Fibroblast of the aortic adventitia (primary cell): ENCODE measurements around the gene ZFPL1. TPM values are rescaled to one million over a fixed set of nuclear protein-coding genes. Genes with fewer than 3 reads are reported as not detected.
"Not testable (repeated sequence)": the region's sequence is repeated elsewhere in the genome, so short reads cannot be mapped to it uniquely, and the experiment has no call there.

Experiments
- DNase-seq: peaks from one replicate; pipeline ENCODE4 v3.0.0-alpha.2; 2010; ENCODE audit warnings: low read depth
- H3K4me3 ChIP-seq: 2 replicates; pipeline ENCODE4 v1.5.1; 2011; ENCODE audit warnings: low read depth, mild to moderate bottlenecking, control low read depth, low read length, moderate library complexity
- total RNA-seq: library from RNA; depleted of rRNA; stranded (reverse); fragments of >200 nt; gene quantifications from 2 replicates; pipeline ENCODE4 v1.2.3, GENCODE V29; 2012; ENCODE audit warnings: low replicate concordance
- TF ChIP-seq, protein P1 (sequence below): IDR thresholded peaks from 2 replicates; pipeline ENCODE4 v1.5.1; 2011; ENCODE audit warnings: mild to moderate bottlenecking, low read length, control low read depth, inconsistent platforms; ENCODE audit not compliant: insufficient read depth

Gene ZFPL1
- total RNA-seq, 1 donor: 42.5 TPM

GRCh38 chr11:65118097-65118837 lies 34.2 kb downstream of the ZFPL1 start:
- H3K4me3 ChIP-seq: no peak overlapping the region
- no peak for DNase-seq
- TF ChIP-seq, protein P1, sequence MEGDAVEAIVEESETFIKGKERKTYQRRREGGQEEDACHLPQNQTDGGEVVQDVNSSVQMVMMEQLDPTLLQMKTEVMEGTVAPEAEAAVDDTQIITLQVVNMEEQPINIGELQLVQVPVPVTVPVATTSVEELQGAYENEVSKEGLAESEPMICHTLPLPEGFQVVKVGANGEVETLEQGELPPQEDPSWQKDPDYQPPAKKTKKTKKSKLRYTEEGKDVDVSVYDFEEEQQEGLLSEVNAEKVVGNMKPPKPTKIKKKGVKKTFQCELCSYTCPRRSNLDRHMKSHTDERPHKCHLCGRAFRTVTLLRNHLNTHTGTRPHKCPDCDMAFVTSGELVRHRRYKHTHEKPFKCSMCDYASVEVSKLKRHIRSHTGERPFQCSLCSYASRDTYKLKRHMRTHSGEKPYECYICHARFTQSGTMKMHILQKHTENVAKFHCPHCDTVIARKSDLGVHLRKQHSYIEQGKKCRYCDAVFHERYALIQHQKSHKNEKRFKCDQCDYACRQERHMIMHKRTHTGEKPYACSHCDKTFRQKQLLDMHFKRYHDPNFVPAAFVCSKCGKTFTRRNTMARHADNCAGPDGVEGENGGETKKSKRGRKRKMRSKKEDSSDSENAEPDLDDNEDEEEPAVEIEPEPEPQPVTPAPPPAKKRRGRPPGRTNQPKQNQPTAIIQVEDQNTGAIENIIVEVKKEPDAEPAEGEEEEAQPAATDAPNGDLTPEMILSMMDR: no peak

DNA sequence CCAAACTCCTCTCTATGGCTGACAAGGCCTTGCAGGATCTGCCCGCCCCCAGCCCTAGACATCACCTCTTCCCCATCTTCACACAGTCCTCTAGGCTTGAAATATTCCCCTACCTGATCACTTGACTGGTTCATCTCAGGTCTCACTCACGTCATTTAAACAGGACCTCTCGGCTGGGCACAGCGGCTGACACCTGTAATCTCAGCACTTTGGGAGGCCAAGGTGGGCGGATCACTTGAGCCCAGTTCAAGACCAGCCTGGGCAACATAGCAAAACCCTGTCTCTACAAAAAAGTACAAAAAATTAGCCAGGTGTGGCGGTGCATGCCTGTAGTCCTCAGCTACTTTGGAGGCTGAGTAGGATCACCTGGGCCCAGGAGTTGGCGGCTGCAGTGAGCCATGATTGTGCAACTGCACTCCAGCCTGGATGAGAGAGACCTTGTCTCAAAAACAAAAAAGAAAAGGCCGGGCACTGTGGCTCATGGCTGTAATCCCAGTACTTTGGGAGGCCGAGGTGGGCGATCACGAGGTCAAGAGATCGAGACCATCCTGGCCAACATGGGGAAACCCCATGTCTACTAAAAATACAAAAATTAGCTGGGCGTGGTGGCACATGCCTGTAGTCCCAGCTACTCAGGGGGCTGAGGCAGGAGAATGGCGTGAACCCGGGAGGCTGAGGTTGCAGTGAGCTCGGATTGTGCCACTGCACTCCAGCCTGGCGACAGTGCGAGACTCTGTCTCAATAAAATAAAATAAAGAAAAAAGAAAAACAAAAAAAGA lies 35.1 kb downstream of the ZFPL1 start:
- not testable (repeated sequence) for H3K4me3 ChIP-seq, DNase-seq

GRCh38 chr11:65119670-65119995 lies 35.6 kb downstream of the ZFPL1 start:
- no peak for DNase-seq
- H3K4me3 ChIP-seq: no peak overlapping the region
- TF ChIP-seq, protein P1: no peak

DNA sequence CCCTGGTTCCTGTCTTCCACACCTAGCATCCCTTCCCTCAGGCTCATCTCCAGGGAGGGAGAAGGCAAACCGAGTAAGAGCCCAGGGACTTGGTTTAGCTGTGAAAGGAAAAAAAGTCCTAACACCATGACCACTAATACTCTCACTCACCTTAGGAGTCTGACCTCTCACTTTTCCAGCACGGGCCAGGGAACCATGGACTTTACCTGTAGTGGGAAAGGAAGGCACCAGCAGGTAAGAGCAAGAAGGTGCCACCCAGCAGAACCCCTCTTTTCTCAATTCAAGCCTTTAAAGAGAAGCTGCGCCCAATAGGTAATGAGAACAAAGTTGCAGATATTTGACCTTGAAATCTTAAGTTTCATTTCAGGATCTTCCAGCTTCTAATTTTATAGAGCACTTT lies 36.8 kb downstream of the ZFPL1 start:
- TF ChIP-seq, protein P1: no peak
- DNase-seq: no peak
- peak overlapping the region; percentile 99 for H3K4me3 ChIP-seq

- TF ChIP-seq, protein P1: no peak
- H3K4me3 ChIP-seq: peak overlapping the region; percentile 99
- DNase-seq: no peak
Observed at GRCh38 chr11:65121447-65121864, 37.4 kb downstream of the ZFPL1 start.

- TF ChIP-seq, protein P1: no peak
- H3K4me3 ChIP-seq: peak within 1 kb of the TSS; percentile 99
- peak; percentile 94 for DNase-seq
Observed at GRCh38 chr11:65121865-65122696, 38.1 kb downstream of the ZFPL1 start, which contains the start of the genes FAU and MRPL49. FAU (minus strand) TSS chr11:65122134; CDS start chr11:65121813, 321 bp downstream. MRPL49 (plus strand) TSS chr11:65122321; CDS start chr11:65122347, 26 bp downstream.
